Heart left ventricle (tissue), 13 donors: ENCODE data around the gene ANXA11.

Source experiments
- POLR2A ChIP-seq, 2 donors: fragments of 450-650 bp; IDR thresholded peaks; one replicate each; pipeline ENCODE4 v1.6.1; 2017; ENCODE audit warnings: antibody characterized with exemption in 2 of 2, mild to moderate bottlenecking in 2 of 2, moderate library complexity in 2 of 2
- TF ChIP-seq, protein P1 (sequence below), 12 donors: fragments of 200-600 bp; sonication (generic) in 4 of 12; IDR thresholded peaks; one replicate each; pipeline versions ENCODE4 v1.5.0 to v1.8.0; 2018 to 2022; ENCODE audit warnings: antibody characterized with exemption in 12 of 12, mild to moderate bottlenecking in 5 of 12
- donor health status: ischemic (EF 13 %, LVEDD 7.1; RV severe dilation, severe dysfunction).
- donor health status: DM: no; HTN: yes; CAD: no.
- donor health status: DM: no; HTN: no; CAD: no.
- donor health status: ischemic (EF 25% LVEDD 6.9; RV normal size, moderate dysfunction).
- donor health status: ischemic (EF 25% LVEDD 5.7; RV mildly dilated, moderate dysfunction).
- donor health status: ischemic (EF 35%, LVEDD 5.7; RV mildly dilated, moderate dysfunction).
- donor health status: nonischemic (EF 11% LVEDD 7.7; RV severe dilation, severe dysfunction).
- donor health status: DM: yes; HTN: yes; CAD: no.
- donor health status: PGD.
- donor health status: ischemic (EF 29% LVEDD 5.4; RV normal size, mild dysfunction).
- donor health status: nonischemic (EF 23%, LVEDD 6.1; RV moderate dilation, normal function).

DNA sequence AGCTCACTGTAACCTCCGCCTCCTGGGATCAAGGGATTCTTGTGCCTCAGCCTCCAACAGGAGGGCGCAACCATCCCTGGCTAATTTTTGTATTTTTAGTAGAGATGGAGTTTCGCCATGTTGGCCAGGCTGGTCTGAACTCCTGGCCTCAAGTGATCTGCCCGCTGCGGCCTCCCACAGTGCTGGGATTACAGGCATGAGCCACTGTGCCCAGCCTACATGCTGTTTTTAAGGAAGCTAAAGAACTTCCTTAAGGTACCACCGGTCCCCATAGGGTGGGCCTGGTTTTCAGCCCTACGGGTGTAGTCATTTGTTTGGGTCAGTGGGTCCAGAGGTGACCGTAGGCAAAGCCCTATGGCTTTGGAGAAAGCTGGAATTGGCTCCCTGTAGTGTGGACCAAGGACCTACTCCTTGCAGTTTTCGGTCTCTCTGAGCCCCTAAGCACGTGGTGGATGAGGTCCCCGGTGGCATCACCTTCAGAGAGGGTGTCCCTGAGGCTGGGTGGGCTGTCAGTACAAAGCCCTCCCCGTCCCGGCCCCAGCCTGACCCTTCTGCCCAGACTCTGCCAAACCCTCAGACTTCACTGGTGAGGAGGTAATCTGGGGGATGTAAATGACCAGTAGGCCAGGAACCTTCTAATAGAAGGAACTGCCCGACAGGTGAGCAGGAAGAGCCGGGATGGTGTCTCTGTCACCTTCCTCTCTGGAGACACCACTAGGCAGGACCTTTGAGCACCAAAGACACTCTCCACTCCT lies 30.5 kb downstream of the ANXA11 start:
- TF ChIP-seq, protein P1, sequence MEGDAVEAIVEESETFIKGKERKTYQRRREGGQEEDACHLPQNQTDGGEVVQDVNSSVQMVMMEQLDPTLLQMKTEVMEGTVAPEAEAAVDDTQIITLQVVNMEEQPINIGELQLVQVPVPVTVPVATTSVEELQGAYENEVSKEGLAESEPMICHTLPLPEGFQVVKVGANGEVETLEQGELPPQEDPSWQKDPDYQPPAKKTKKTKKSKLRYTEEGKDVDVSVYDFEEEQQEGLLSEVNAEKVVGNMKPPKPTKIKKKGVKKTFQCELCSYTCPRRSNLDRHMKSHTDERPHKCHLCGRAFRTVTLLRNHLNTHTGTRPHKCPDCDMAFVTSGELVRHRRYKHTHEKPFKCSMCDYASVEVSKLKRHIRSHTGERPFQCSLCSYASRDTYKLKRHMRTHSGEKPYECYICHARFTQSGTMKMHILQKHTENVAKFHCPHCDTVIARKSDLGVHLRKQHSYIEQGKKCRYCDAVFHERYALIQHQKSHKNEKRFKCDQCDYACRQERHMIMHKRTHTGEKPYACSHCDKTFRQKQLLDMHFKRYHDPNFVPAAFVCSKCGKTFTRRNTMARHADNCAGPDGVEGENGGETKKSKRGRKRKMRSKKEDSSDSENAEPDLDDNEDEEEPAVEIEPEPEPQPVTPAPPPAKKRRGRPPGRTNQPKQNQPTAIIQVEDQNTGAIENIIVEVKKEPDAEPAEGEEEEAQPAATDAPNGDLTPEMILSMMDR (IDR thresholded peaks at IDR 0.05): no peak
- TF ChIP-seq POLR2A (IDR thresholded peaks at IDR 0.05): no peak
